ENCODE measurements around the gene ALS2CL.

ALS2CL gene

DNA sequence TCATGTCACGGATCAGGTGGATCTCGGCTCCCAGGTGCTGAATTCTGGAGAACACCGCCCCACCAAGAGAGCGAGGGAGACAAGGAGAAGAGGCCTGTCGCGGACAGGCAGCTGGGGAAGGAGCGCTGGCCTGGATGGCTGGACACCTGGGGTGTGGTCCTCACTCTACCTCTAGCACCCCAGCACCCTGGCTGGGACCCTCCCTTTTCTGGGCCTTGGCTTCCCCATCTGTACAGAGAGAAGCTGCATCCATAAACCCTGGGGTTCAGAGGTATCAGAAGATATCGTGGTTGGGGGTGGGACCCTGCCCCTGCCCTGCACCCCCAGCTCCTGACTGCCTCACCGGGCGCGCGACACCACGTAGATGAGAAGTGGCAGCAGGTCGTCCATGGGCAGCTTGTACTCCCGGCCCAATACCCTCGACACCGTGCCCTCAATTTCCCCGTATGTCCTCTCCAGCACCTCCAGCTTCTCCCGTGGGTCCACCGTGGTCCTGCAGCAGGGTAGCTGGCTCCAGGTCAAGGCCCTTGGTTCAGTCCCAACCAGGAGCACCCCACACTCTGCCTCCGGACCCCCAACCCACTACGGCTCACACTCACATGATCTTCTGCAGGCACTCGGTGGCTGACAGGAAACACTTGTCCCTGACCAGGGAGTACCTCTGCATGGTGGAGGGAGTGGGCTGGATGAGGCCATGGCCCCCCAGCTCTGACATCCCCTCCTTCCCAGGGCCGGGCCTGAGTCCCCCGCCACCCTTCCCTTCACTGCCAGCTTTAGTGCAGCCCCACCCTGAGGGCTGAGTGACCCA, 21.7 kb downstream of the ALS2CL start:
- Histone ChIP-seq H3K9me2 (replicated peaks; ENCODE audit: insufficient read depth, low read length) (no peaks in the 10 kb centered on the region), H3F3A (ENCODE audit: insufficient read depth, low read length) (no peaks in the 10 kb centered on the region), H3K4me2 (ENCODE audit: low read depth, low read length) (no peak overlapping the region), H3K4me3 (ENCODE audit: low read length) (no peak overlapping the region), H3K27ac (ENCODE audit: low read length) (no peak overlapping the region), H3K9me3 (replicated peaks; ENCODE audit: insufficient read depth, low read length) (no peaks in the 10 kb centered on the region), H4K20me1 (ENCODE audit: insufficient read depth, low read length) (no peaks in the 10 kb centered on the region), H3K27me3 (replicated peaks; ENCODE audit: insufficient read depth, low read length) (no peaks in the 10 kb centered on the region), H3K36me3 (replicated peaks; ENCODE audit: insufficient read depth, low read length) (no peaks in the 10 kb centered on the region), H3K9ac (ENCODE audit: low read length) (no peak overlapping the region), H2AFZ (ENCODE audit: low read length) (no peak overlapping the region), H3K79me2 (ENCODE audit: low read length) (no peaks in the 10 kb centered on the region), H3K4me1 (ENCODE audit: low read length) (no peaks in the 10 kb centered on the region)
- TF ChIP-seq EZH2phosphoT487 (IDR thresholded peaks at IDR 0.05; ENCODE audit: low read length) (no peak), EZH2 (optimal IDR thresholded peaks at IDR 0.05; ENCODE audit: low read depth, low read length) (no peak), CTCF (IDR thresholded peaks at IDR 0.05; ENCODE audit: low read length) (no peak)
- DNase-seq, result no peak

- Histone ChIP-seq H3K27ac (ENCODE audit: low read length) (no peak overlapping the region), H3K4me2 (ENCODE audit: low read depth, low read length) (no peak overlapping the region), H4K20me1 (ENCODE audit: insufficient read depth, low read length) (no peaks in the 10 kb centered on the region), H3K9me3 (replicated peaks; ENCODE audit: insufficient read depth, low read length) (no peaks in the 10 kb centered on the region), H3K4me3 (ENCODE audit: low read length) (no peak overlapping the region), H2AFZ (ENCODE audit: low read length) (no peak overlapping the region), H3F3A (ENCODE audit: insufficient read depth, low read length) (no peaks in the 10 kb centered on the region), H3K36me3 (replicated peaks; ENCODE audit: insufficient read depth, low read length) (no peaks in the 10 kb centered on the region), H3K27me3 (replicated peaks; ENCODE audit: insufficient read depth, low read length) (no peaks in the 10 kb centered on the region), H3K4me1 (ENCODE audit: low read length) (no peaks in the 10 kb centered on the region), H3K79me2 (ENCODE audit: low read length) (no peaks in the 10 kb centered on the region), H3K9ac (ENCODE audit: low read length) (no peak overlapping the region), H3K9me2 (replicated peaks; ENCODE audit: insufficient read depth, low read length) (no peaks in the 10 kb centered on the region)
- no peak for DNase-seq
- no peak for TF ChIP-seq EZH2phosphoT487 (IDR thresholded peaks at IDR 0.05; ENCODE audit: low read length)
- TF ChIP-seq EZH2 (optimal IDR thresholded peaks at IDR 0.05; ENCODE audit: low read depth, low read length), result no peak
- no peak for TF ChIP-seq CTCF (IDR thresholded peaks at IDR 0.05; ENCODE audit: low read length)
Observed at GRCh38 chr3:46670891-46671427, 22.5 kb downstream of the ALS2CL start.

DNA sequence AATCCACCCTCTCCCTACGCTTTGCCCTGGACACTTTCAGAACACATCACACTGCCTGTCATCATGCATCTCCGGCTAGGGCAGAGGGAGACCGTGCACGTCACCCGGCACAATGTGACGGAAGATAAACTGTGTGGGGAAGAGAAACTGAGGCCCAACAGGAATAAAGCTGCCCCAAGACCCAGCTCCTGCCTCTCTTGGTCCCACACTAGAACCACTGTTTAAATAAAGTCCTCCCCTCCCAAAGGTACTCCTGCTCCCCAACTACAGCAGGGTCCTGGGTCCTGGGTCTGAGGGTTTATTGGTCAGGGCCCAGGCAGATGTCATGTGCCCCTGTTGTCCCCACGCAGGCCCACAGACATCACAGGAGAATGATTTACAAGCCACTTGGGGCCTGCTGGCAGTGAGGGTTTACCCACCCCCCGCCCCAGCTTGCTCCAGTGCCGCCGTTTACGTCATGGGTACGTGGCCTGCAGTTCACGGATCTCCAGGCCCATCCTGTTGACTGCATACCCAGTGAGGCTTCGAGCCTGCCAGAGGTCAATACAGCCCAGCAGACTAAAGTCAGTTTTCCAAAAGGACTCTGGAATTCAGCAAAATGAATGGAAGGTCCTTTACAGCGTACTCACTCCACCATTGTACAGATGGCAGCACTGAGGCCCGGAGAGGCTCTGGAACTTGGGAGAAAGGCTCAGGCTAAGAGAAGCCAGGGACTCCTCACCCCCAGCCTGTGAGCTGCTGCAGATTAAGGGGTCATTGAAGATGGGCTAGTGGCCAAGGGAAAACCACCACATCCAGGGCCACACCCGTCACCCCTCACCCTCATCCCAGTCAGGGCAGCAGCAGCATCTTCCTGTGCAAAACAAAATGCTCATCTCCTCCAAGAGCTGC, 23.2 kb downstream of the ALS2CL start:
- H2AFZ ChIP-seq (ENCODE audit: low read length), result no peak overlapping the region
- H3K9me2 ChIP-seq (replicated peaks; ENCODE audit: insufficient read depth, low read length), result no peaks in the 10 kb centered on the region
- no peaks in the 10 kb centered on the region for H3K4me1 ChIP-seq (ENCODE audit: low read length)
- no peaks in the 10 kb centered on the region for H3K79me2 ChIP-seq (ENCODE audit: low read length)
- DNase-seq, result no peak
- H4K20me1 ChIP-seq (ENCODE audit: insufficient read depth, low read length), result no peaks in the 10 kb centered on the region
- no peak for TF ChIP-seq EZH2 (optimal IDR thresholded peaks at IDR 0.05; ENCODE audit: low read depth, low read length)
- no peaks in the 10 kb centered on the region for H3K9me3 ChIP-seq (replicated peaks; ENCODE audit: insufficient read depth, low read length)
- H3K27me3 ChIP-seq (replicated peaks; ENCODE audit: insufficient read depth, low read length), result no peaks in the 10 kb centered on the region
- H3K4me3 ChIP-seq (ENCODE audit: low read length), result no peak overlapping the region
- H3K36me3 ChIP-seq (replicated peaks; ENCODE audit: insufficient read depth, low read length), result no peaks in the 10 kb centered on the region
- H3K9ac ChIP-seq (ENCODE audit: low read length), result no peak overlapping the region
- H3K27ac ChIP-seq (ENCODE audit: low read length), result no peak overlapping the region
- H3F3A ChIP-seq (ENCODE audit: insufficient read depth, low read length), result no peaks in the 10 kb centered on the region
- H3K4me2 ChIP-seq (ENCODE audit: low read depth, low read length), result no peak overlapping the region

Data from MM.1S (cell line).